Hematopoietic multipotent progenitor cell (in vitro differentiated cells): ENCODE data around the gene IRAK1. TPM values are rescaled to one million over a fixed set of nuclear protein-coding genes. Genes with fewer than 3 reads are reported as not detected.

Experiments
- DNase-seq, 3 donors: peaks; one replicate each; pipeline ENCODE4 v3.0.0-alpha.2; 2011 to 2015; ENCODE audit warnings: low read depth in 2 of 3, low spot score in 2 of 3
- total RNA-seq: library from RNA; depleted of rRNA; stranded (reverse); fragments of >200 nt; gene quantifications from one replicate; pipeline ENCODE4 v1.2.3, GENCODE V29; 2012

The IRAK1 gene
- total RNA-seq, 1 donor: 40.9 TPM

DNA sequence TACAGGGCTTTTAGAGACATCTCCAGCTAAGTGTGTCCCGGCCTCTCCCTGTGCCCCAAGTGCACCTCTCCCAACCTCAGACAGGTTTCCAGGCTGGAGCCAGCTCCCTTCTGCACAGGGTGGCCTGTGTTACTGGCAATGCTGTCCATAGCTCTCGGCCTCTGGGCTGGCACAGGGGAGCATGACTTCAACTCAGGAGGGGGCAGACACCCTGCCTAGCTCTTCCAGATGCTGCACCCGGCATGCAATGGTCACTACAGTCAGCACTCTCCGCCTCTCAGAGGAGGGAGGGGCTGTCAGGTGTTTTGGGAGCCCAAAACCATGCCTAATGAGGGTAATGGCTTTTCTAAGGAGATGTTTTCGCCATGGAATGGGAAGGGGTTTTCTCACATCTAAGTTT is 2.4 kb upstream of the IRAK1 start:
- no peak for DNase-seq

DNA sequence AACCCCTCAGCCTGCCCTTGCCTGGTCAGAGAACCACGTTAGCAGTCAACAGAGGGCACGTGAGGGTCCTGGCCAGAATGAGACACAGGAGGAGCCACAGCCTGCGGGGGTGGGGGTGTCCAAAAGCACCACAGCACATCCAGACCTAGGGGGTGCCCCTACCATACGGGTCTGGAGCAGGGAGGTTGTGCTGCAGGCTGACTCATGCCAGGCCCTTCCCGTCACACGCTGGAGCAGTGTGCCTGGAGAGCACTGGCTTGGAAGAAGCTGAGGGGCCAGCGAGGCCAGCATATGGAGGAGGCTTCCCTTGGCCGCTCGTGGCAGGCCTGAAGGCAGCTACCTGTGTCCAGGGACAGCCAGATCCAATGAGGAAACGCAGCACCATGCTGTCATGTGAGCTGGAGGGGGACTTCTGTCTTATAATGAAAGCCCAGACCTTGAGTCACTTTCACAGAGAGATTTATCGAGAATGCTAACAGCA is 1.5 kb upstream of the IRAK1 start:
- DNase-seq: peak in 1 of 3 donors; percentile 40

DNA sequence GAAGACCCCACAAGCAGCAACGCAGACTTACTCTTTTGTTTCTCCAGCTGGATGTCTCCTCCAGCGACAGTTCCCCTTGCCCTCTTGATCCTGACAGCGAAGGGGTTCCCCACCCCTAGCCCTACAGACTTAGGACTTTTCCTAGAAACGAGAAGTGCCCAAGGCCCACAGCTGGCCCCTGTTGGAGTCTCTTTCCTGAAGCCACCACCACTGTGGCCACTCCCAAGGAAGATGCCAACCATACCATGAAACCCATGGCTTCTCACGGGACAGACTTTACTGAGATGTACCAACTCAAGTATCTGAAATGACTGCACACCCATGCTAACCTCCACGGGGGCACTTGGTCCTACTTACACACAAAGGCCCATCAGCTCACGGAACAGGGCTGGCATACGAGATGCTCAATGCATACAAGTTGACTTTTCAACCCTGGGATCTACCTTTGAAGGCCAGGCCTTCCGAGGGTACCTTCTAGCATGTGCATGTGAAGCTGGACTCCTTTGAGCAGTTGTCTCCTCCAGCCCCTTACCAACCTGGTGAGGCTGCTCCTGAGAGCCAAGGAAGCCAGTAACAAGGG is 924 bp upstream of the IRAK1 start:
- DNase-seq: no peak

GRCh38 chrX:154019061-154019621 is 561 bp downstream of the IRAK1 start:
- DNase-seq: no peak

- DNase-seq: no peak
Observed at GRCh38 chrX:154018518-154019060, 1.1 kb downstream of the IRAK1 start.

DNA sequence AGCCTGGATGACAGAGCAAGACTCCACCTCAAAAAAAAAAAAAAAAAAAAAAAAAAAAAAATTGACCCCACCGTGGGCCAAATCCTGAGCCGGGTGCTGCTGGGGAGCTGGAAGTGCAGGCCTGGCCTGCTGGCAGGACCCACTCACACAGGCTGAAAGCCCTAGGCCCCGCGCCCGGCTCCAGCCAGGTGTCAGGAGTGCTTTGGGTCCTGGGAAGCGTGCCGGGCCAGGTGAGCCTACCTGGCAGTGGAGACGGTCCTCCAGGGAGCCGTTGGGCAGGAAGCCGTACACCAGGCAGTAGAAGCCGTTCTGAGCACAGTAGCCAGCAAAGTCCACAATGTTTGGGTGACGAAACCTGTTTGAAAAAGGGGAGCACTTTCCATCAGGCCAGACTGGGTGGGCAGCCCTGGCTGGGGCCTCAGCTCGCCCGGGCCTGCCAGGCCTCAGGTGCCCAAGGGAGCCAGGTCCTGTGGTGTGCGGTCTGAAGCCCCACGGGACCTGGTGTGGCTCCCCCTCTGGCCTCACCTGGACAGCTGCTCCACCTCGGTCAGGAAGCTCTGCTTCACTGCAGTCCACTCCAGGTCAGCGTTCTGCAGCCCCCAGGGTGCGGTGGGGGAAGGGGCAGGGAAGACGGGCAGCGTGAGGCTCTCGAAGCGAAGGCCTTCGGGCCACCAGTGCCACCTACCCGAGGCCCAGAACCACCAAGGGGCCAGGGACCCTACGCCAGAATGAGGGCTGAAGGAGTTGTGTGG is 1.8 kb downstream of the IRAK1 start:
- no peak for DNase-seq

DNA sequence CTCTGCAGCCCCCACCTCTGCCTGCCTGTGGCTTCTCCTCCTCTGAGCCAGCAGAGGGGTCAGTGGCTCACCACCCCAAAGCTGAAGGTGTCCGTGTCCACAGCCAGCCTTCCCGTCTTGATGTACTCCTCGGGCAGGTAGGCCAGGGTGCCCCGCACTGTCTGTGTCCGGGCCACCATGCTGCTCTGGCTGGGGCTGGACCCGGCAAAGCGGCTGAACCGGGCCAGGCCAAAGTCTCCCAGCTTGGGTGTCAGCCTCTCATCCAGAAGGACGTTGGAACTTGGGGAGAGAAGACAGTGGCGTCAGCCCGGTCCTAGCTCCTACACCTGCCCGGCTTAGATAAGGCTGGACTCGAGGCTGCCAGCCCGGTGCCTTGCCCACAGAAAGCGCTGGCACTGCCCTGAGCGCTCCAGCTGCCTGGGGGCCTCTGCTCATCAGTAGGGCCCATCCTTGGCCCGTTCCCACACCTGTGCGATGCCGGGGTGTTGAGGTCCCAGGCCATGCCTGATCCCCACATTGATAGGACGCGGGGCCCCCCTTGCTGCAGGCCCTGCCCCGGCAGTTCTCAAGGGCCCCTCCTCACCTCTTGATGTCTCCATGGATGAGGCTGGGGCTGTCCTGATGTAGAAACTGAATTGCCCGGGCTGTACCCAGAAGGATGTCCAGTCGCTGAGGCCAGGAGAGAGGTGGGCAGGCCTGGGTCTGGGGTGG is 3.2 kb downstream of the IRAK1 start:
- no peak for DNase-seq

DNA sequence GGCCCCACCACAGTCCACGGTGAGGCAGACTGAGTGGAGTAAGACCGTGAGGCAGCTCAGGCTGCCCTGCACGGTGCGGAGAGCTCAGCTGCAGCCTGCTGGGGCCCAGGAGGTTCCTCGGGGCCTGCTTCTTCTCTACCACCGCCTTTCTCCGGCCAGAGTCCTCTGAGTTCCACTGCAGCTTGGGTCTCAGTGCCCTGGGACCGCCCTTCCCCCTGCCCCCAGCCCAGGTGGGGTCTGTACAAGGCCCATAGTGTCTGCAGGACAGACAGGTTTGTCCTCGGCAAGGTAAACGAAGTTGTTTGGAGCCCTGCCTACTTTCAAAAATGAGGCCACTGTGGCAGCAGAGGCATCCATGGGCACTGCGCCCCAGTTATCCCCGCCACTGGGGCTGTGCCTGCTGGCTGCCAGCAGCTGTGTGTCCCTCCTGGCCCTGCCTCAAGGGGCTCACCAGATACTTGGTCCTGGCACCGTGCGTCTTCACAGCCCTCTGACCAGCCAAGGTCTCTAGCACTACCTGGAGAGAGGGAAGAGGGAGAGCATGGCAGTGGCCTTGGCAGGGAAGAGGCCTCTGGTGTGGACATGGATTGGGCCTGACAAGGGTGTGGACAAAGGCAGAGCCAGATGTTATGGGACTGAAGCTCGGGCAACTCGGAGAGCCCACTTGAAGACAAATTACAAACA is 4.0 kb downstream of the IRAK1 start:
- no peak for DNase-seq

GRCh38 chrX:154014429-154015380 is 5.0 kb downstream of the IRAK1 start:
- no peak for DNase-seq

- DNase-seq: peak; percentile 39 to 59 (median 50)
Observed at GRCh38 chrX:154013614-154014360, 5.9 kb downstream of the IRAK1 start.

DNA sequence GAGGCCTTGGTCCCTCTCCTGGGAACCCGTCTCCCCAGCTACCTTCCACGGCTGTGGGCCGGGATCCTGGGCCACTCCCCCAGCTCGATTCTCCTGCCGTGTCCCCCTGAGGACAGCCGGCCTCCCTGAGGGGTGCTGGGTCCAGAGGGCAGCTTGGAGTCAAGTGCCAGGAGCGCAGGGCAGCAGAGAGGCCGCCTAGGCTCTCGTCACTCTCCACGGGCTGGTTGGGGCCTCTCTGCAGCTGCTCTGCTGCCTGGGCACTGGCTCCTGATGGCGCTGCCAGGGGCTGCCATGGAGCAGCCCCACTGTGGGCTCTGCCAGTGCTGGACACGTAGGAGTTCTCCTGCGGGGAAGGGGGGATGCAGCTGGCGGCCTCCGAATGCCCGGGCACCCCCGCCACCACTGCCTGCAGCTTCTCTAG is 6.7 kb downstream of the IRAK1 start:
- DNase-seq: no peak

DNA sequence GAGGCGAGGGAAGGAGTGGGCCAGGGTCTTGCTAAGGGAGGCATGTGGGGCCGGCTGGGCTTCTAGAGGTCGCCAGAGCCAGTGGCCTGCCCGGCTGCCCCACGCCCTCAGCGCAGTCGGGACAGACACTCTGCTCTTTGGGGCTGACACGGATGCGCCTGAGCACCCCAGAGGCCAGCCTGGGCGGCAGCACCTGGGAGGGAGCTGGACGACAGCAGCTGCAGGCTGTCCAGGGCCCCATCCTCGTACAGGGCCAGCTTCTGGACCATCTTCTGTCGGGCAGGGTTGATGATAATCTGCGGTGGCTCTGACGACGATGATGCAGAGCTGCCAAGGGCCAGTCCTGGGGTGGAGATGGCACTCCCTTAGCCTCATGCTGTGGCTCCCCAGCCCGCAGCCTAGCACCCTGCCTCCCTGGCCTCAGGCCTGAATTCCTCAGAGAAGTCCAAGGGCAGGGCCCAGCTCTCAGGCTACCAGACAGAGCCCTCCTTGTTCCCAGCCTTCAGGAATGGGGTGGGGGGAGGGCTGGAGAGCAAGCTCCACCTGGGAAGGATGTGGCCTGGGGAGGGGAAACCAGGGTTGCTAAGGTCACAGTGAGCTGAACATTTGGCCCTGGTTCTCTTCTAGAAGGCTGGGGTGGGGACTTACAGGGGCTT is 7.2 kb downstream of the IRAK1 start:
- no peak for DNase-seq

DNA sequence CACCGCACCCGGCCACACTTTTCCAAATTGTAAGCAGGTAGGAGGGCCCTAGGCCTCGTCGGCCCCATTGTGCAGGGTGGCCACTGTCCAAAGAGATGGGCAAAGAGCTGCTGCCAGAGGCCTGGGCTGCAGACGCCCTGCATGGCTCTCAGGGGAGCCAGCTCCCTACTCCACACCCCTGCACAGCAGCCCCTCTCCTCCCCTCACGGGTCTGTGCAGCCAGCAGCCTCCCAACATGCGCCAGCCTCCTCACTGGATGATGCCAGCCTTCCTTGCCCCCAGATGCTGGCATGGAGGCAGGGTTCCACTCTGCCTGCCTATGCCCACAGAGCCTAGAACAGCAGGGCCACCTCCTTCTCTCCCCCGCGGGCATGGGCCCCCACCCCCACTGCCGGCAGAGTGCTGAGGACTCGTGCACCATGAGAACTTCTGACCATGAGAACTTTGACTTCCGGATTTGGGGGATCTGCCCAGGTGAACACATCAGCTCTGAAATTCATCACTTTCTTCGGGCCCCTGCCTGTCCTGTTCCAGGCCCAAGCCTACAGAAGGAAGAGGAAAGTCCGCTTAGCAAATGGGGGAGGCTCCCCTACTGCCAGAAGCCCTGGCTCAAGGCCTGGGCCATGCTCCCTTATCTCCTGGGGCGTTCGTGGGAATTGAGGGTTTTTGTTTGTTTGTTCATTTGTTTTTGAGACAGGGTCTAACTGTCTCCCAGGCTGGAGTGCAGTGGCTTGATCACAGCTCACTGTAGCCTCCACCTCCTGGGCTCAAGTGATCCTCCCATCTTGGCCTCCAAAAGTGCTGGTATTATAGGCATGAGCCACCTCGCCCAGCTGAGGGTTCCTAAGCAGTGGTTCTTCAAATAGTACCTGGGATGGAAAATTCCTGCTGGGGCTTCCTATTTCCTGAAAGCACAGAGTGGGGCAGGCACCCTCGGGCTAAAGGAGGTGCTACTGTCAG is 8.0 kb downstream of the IRAK1 start:
- DNase-seq: no peak

GRCh38 chrX:154010330-154011087 is 9.2 kb downstream of the IRAK1 start:
- no peak for DNase-seq

GRCh38 chrX:154008521-154008920 is 11.2 kb downstream of the IRAK1 start:
- DNase-seq: no peak

- no peak for DNase-seq
Observed at GRCh38 chrX:154006947-154007346, 12.8 kb downstream of the IRAK1 start.
